ENCODE measurements around the gene GPR87. TPM values are rescaled to one million over a fixed set of nuclear protein-coding genes. Genes with fewer than 3 reads are reported as not detected.
A peak's percentile ranks its signal among the peaks of the same experiment; 100 is the strongest.

The GPR87 gene
- total RNA-seq, 1 donor from 2014 or later = 2.9 TPM

DNA sequence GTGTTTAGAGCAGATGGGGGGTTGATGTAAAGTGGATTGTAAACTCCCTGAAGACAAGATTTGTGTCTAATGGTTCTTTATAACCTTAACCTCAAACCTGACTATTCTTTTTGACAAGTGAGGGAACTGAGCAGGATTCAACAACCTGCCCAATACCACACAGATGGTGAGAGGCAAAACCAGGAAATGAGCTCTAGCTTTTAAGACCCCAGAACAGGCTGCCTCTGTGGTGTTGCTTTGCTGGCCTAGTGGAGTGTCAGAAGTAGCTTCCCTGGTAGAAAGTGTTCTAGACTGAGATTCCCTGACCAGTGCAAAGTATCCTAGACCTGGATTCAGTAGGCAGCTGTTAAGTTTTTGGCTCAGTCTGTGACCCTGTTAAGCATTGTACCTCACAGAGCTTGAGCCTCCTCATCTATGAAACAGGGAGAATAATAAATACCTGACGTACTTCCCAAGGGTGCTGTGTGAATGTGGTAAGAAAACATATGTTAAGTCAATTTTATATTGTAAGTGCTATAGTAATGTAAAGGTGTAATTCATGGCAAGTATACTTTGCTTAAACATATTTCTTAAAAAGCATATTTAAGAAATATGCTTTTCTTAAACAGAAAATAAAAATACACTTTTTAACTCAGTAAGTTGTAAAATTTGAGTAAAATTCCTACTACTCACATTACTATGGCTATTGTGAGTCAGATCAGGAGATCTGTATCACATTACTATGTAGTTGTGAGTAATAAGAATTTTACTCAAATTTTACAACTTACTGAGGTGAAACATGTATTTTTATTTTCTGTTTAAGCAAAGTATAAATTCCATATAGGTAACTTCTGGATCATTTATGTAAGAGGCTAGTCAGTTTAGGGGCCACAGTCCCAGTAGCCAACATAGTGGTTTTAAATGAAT, 8.8 kb downstream of the GPR87 start:
- TF ChIP-seq, protein P1, sequence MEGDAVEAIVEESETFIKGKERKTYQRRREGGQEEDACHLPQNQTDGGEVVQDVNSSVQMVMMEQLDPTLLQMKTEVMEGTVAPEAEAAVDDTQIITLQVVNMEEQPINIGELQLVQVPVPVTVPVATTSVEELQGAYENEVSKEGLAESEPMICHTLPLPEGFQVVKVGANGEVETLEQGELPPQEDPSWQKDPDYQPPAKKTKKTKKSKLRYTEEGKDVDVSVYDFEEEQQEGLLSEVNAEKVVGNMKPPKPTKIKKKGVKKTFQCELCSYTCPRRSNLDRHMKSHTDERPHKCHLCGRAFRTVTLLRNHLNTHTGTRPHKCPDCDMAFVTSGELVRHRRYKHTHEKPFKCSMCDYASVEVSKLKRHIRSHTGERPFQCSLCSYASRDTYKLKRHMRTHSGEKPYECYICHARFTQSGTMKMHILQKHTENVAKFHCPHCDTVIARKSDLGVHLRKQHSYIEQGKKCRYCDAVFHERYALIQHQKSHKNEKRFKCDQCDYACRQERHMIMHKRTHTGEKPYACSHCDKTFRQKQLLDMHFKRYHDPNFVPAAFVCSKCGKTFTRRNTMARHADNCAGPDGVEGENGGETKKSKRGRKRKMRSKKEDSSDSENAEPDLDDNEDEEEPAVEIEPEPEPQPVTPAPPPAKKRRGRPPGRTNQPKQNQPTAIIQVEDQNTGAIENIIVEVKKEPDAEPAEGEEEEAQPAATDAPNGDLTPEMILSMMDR (IDR thresholded peaks at IDR 0.05; ENCODE audit: unreplicated experiment) = no peak
- DNase-seq (ENCODE audit: low spot score in 2 of 2, unreplicated experiment in 2 of 2) = no peak
- Mint-ChIP-seq H3K36me3 (no peaks in the 10 kb centered on the region), H3K27ac (no peak overlapping the region), H3K4me3 (no peak overlapping the region), H3K9me3 (no peaks in the 10 kb centered on the region), H3K4me1 (peaks cover 35% of the 10 kb centered on the region), H3K27me3 (ENCODE audit: low read depth) (no peaks in the 10 kb centered on the region)

DNA sequence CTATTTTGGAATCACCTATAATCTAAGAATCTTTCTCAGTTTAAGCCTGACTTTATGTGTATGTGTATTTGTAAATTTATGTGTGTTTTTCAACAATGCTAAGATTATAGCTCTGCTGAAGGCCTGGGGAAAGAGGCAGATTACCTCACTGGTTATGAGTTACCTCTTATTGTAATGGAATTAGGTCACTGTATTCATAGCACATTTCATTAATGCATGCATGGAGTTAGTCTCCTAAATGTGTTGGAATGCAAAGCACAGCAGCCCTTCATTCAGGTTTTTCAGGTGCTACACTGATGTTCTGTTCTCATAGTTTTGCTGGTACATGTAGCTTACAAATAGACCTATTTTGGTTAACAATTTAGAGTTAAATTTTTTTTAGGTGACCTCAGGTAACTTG, 9.5 kb downstream of the GPR87 start:
- no peaks in the 10 kb centered on the region for H3K27me3 Mint-ChIP-seq (ENCODE audit: low read depth)
- TF ChIP-seq, protein P1 (IDR thresholded peaks at IDR 0.05; ENCODE audit: unreplicated experiment) = no peak
- peaks cover 35% of the 10 kb centered on the region for H3K4me1 Mint-ChIP-seq
- no peak for DNase-seq (ENCODE audit: low spot score in 2 of 2, unreplicated experiment in 2 of 2)
- H3K27ac Mint-ChIP-seq = peak overlapping the region; percentile 75
- no peak overlapping the region for H3K4me3 Mint-ChIP-seq
- H3K36me3 Mint-ChIP-seq = no peaks in the 10 kb centered on the region
- H3K9me3 Mint-ChIP-seq = no peaks in the 10 kb centered on the region

DNA sequence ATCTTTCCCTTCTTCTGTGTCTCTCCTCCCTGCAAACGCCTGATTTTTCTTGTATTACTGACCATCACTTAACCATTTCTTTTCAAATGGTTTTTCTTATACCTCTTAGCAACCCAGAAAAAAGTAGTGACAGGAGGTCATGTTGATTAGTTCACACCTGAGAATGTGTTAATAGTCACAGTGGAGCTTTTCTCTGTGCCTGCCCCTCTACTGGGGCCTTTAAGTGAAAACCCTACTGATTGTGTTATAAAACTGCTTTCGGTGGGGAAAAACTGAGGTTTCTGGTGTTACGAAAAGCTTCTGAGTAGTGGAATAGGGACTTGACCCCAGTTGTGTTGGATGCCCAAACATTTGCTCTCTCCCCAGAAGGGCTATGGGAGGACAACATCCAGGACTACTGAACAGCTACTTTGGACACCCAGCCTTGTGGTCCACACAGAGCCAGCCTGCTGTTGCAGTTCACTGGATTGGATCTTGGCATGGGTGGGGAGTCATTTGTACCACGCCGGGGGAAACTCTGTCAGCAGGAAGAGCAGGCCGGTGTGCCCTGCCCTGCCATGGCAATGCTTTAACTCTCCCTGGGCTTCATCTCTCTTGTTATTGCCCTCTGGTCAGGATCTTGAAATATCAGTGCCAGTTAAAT, 10.3 kb downstream of the GPR87 start:
- H3K4me1 Mint-ChIP-seq = peaks cover 35% of the 10 kb centered on the region
- TF ChIP-seq, protein P1 (IDR thresholded peaks at IDR 0.05; ENCODE audit: unreplicated experiment) = no peak
- no peak overlapping the region for H3K4me3 Mint-ChIP-seq
- H3K27ac Mint-ChIP-seq = peak overlapping the region; percentile 98
- no peaks in the 10 kb centered on the region for H3K27me3 Mint-ChIP-seq (ENCODE audit: low read depth)
- H3K9me3 Mint-ChIP-seq = no peaks in the 10 kb centered on the region
- DNase-seq (ENCODE audit: low spot score in 2 of 2, unreplicated experiment in 2 of 2) = no peak
- H3K36me3 Mint-ChIP-seq = no peaks in the 10 kb centered on the region

DNA sequence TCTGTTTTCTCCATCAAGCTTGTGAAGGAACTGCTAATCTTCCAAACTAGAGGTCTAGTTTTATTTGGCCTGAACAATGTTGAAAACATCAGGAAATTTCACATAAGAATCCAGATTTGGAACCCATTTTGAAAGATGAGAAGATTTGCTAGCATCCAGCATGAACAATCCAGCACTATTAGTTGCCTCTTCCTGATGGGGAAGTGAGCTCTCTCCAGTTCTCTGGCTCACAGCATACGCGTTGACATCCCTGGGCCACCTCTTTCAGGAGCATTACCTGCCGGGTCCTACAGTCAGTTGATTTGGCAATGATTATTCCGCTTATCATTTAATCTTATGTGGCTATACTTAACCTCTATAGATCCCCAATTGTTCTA, 10.9 kb downstream of the GPR87 start:
- DNase-seq (ENCODE audit: low spot score in 2 of 2, unreplicated experiment in 2 of 2) = no peak
- Mint-ChIP-seq H3K4me1 (peaks cover 35% of the 10 kb centered on the region), H3K27ac (peak overlapping the region; percentile 98), H3K36me3 (no peaks in the 10 kb centered on the region), H3K9me3 (no peaks in the 10 kb centered on the region), H3K27me3 (ENCODE audit: low read depth) (no peaks in the 10 kb centered on the region), H3K4me3 (no peak overlapping the region)
- TF ChIP-seq, protein P1 (IDR thresholded peaks at IDR 0.05; ENCODE audit: unreplicated experiment) = no peak

DNA sequence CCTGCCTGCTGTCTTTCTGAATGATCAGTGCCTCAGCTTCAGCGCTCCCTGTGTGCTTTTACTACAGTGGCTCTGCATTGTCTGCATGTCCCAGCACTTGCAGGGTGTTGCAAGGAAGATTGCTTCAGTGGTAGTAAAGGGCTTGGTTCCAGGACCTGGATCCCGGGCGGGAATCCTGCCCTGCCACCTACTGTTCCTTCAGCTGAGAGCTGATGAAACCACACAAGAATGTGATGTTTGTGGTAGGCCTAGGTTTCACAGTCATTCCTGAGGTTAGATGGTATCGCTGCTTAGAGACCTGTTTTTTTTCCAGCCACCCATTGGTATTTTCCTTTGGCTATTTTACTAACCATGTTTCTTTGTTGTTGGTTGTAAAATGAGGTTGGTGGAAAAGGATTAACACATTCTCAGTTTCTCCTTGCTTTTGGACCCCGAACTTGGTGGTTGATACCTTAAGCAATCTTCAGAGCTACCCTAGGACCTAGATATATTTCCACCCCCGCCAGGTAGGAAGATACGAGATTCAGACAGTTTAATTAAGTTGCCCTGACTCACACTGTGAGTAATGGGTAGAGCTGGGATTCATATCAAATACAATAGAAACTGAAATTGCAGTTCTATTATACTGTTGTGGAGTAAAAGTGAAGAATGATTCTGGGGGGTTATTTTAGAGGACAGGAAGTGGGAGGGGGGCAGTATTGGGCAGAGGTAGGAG, 11.4 kb downstream of the GPR87 start:
- Mint-ChIP-seq H3K4me1 (peaks cover 35% of the 10 kb centered on the region), H3K4me3 (no peak overlapping the region), H3K27me3 (ENCODE audit: low read depth) (no peaks in the 10 kb centered on the region), H3K36me3 (no peaks in the 10 kb centered on the region), H3K9me3 (no peaks in the 10 kb centered on the region), H3K27ac (peak overlapping the region; percentile 98)
- peak; percentile 40 to 64 for DNase-seq (ENCODE audit: low spot score in 2 of 2, unreplicated experiment in 2 of 2)
- TF ChIP-seq, protein P1 (IDR thresholded peaks at IDR 0.05; ENCODE audit: unreplicated experiment) = no peak
